K562 (cell line): ENCODE measurements around the gene LRRC1. TPM values are rescaled to one million over a fixed set of nuclear protein-coding genes. Genes with fewer than 3 reads are reported as not detected.

ENCODE experiments used
- ATAC-seq: fragments of 200-7000 bp; cut with Tn5 transposase; 3 replicates; pipeline ENCODE4 v1.9.1; 2020; ENCODE audit warnings: moderate library complexity
- BruUV-seq: library from RNA; stranded (reverse); fragments of 400-500 nt; replicated peaks from 2 replicates; lab custom pipeline; 2021; lab: Mats Ljungman, UMichigan
- CTCF ChIA-PET: fragments of 300-600 bp; formaldehyde crosslinking; extraction: SDS; loops from one replicate; lab custom pipeline; 2021; ENCODE audit warnings: low intra/inter-chr PET ratio; lab: Yijun Ruan, JAX
- POLR2A ChIA-PET: fragments of 300-600, 350-650 bp; sonication (Branson Sonifier 250); formaldehyde crosslinking; extraction: SDS; loops from one replicate; lab custom pipeline; 2021; ENCODE audit warnings: antibody characterized with exemption, inconsistent platforms; lab: Yijun Ruan, JAX
- DNase-seq, 4 experiments: peaks; one replicate each; pipeline versions ENCODE4 v3.0.0 to v3.0.0-alpha.2; 2011 to 2018; ENCODE audit warnings: low spot score in 3 of 4, mixed read lengths in 3 of 4; ENCODE audit errors: extremely low read depth in 1 of 4
- FAIRE-seq: peaks from 2 replicates; lab custom pipeline; 2011; peaks lifted over from hg19 to GRCh38; lab: Jason Lieb, UNC
- H2AFZ ChIP-seq: 2 replicates; pipeline ENCODE4 v1.6.0; 2011; ENCODE audit warnings: low read depth, low read length, control low read depth, inconsistent platforms
- H3K27ac ChIP-seq: fragments of 200-600 bp; 3 replicates; pipeline ENCODE4 v1.8.0; 2011; ENCODE audit warnings: low read depth, mild to moderate bottlenecking, control low read depth, inconsistent platforms, low read length, moderate library complexity, mixed read lengths; ENCODE audit errors: extremely low read depth
- H3K27me3 ChIP-seq, 2 experiments: fragments of 300-600 bp in 1 of 2; 2 replicates in 1 of 2; 3 replicates in 1 of 2; pipeline versions ENCODE4 v1.6.0 to v1.8.0; 2011; ENCODE audit warnings: inconsistent platforms in 2 of 2, low read length in 2 of 2, mild to moderate bottlenecking in 1 of 2, mixed read lengths in 1 of 2, moderate library complexity in 1 of 2; ENCODE audit not compliant: control insufficient read depth in 2 of 2, insufficient read depth in 2 of 2
- H3K36me3 ChIP-seq: fragments of 300-600 bp; 3 replicates; pipeline ENCODE4 v1.8.0; 2011; ENCODE audit warnings: mild to moderate bottlenecking, low read length, inconsistent platforms; ENCODE audit not compliant: control insufficient read depth, insufficient read depth
- H3K4me1 ChIP-seq, 2 experiments: fragments of 200-600 bp in 1 of 2; replicated peaks in 1 of 2; 2 replicates in 1 of 2; 3 replicates in 1 of 2; pipeline versions ENCODE4 v1.5.1 to v1.8.0; 2011; ENCODE audit warnings: inconsistent platforms in 2 of 2, low read length in 2 of 2, mild to moderate bottlenecking in 1 of 2, mixed read lengths in 1 of 2, moderate library complexity in 1 of 2; ENCODE audit not compliant: control insufficient read depth in 2 of 2, insufficient read depth in 2 of 2
- H3K4me2 ChIP-seq: 2 replicates; pipeline ENCODE4 v1.6.1; 2011; ENCODE audit warnings: low read length, control low read depth, inconsistent platforms, mixed read lengths; ENCODE audit not compliant: insufficient read depth
- H3K4me3 ChIP-seq: fragments of 200-600 bp; sonication (generic), shearing (Covaris generic); 2 replicates; pipeline ENCODE4 v1.5.1; 2016; ENCODE audit warnings: control low read depth, inconsistent platforms
- H3K79me2 ChIP-seq: fragments of 200-600 bp; 3 replicates; pipeline ENCODE4 v1.8.0; 2011; ENCODE audit warnings: low read length, inconsistent platforms; ENCODE audit not compliant: control insufficient read depth, insufficient read depth
- H3K9ac ChIP-seq, 2 experiments: 2 replicates each; pipeline versions ENCODE4 v1.6.0 to v1.6.1; 2011; ENCODE audit warnings: low read depth in 2 of 2, low read length in 2 of 2, control low read depth in 1 of 2, inconsistent platforms in 1 of 2, mild to moderate bottlenecking in 1 of 2, mixed read lengths in 1 of 2; ENCODE audit not compliant: insufficient read depth in 1 of 2
- H3K9me1 ChIP-seq: one replicate; pipeline ENCODE4 v1.6.0; 2011; ENCODE audit warnings: inconsistent platforms, mild to moderate bottlenecking, low read length, moderate library complexity; ENCODE audit not compliant: control insufficient read depth, insufficient read depth
- H3K9me3 ChIP-seq: replicated peaks from 2 replicates; pipeline ENCODE4 v1.5.1; 2011; ENCODE audit warnings: low read depth, low read length, inconsistent platforms; ENCODE audit not compliant: control insufficient read depth, insufficient read depth
- H4K20me1 ChIP-seq: replicated peaks from 2 replicates; pipeline ENCODE4 v1.6.1; 2011; ENCODE audit warnings: low read length, inconsistent platforms, mixed read lengths; ENCODE audit not compliant: control insufficient read depth, insufficient read depth
- CREBBP ChIP-seq: IDR thresholded peaks from one replicate; pipeline ENCODE4 v1.6.1; 2012; ENCODE audit warnings: low read depth, mild to moderate bottlenecking, control low read depth, inconsistent platforms, low read length
- CXXC5 ChIP-seq: fragments of 250-450 bp; sonication (Bioruptor Pico); IDR thresholded peaks from 2 replicates; pipeline ENCODE4 v1.8.0; 2022; ENCODE audit warnings: inconsistent platforms, mild to moderate bottlenecking, moderate library complexity
- ELF1 ChIP-seq: fragments of 200-800 bp; sonication (Bioruptor generic); IDR thresholded peaks from 2 replicates; pipeline ENCODE4 v1.6.1; 2016; ENCODE audit warnings: missing genetic modification characterization, missing compliant biosample characterization
- ETV1 ChIP-seq: fragments of 450-650 bp; conservative IDR thresholded peaks from 2 replicates; pipeline ENCODE4 v1.6.1; 2016; ENCODE audit warnings: missing genetic modification characterization, control low read depth, low read depth, missing compliant biosample characterization
- ILK ChIP-seq: fragments of 450-650 bp; IDR thresholded peaks from 2 replicates; pipeline ENCODE4 v1.6.1; 2016; ENCODE audit warnings: missing genetic modification characterization, low read depth, mild to moderate bottlenecking, missing compliant biosample characterization, moderate library complexity, borderline replicate concordance
- KLF1 ChIP-seq: fragments of 450-650 bp; IDR thresholded peaks from 2 replicates; pipeline ENCODE4 v1.6.1; 2016; ENCODE audit warnings: missing genetic modification characterization, missing compliant biosample characterization
- NELFE ChIP-seq: IDR thresholded peaks from 2 replicates; pipeline ENCODE4 v1.6.1; 2011; ENCODE audit warnings: mild to moderate bottlenecking; ENCODE audit not compliant: insufficient read depth, insufficient read length
- PREB ChIP-seq: sonication (generic); formaldehyde crosslinking; IDR thresholded peaks from 2 replicates; pipeline ENCODE4 v1.8.1; 2023; ENCODE audit warnings: mild to moderate bottlenecking, missing genetic modification reagents
- RAD21 ChIP-seq, 2 experiments: fragments of 250-450 bp in 1 of 2; fragments of 450-650 bp in 1 of 2; sonication (Bioruptor Pico) in 1 of 2; formaldehyde crosslinking in 1 of 2; IDR thresholded peaks in 1 of 2; conservative IDR thresholded peaks in 1 of 2; 2 replicates each; pipeline versions ENCODE4 v1.4.0 to v1.8.0; 2020 to 2022; ENCODE audit warnings: mild to moderate bottlenecking in 2 of 2, moderate library complexity in 1 of 2
- SMARCC2 ChIP-seq: fragments of 450-650 bp; IDR thresholded peaks from 2 replicates; pipeline ENCODE4 v1.6.1; 2017; ENCODE audit warnings: antibody characterized with exemption, moderate library complexity, mild to moderate bottlenecking, low read depth
- ZC3H4 ChIP-seq: sonication (generic); formaldehyde crosslinking; IDR thresholded peaks from 2 replicates; pipeline ENCODE4 v1.9.0; 2021; ENCODE audit warnings: missing genetic modification reagents, borderline replicate concordance
- WGBS: fragments of 100-300 bp; shearing (Covaris generic); methylation state at CpG from one replicate; pipeline ENCODE4 v1.1.6; 2016; ENCODE audit warnings: low coverage, mixed read lengths; ENCODE audit not compliant: insufficient coverage; ENCODE audit errors: missing lambda C conversion rate; 5-methylcytosine and 5-hydroxymethylcytosine counted together
- in situ Hi-C: fragments of 300-500 bp; cut with MboI; formaldehyde crosslinking; loops from 4 replicates; pipeline ENCODE4 v1.15.0; 2018; ENCODE audit warnings: inconsistent platforms, mixed read lengths
- intact Hi-C: fragments of 100-400 bp; cut with micrococcal nuclease; formaldehyde crosslinking; loops from 2 replicates; pipeline ENCODE4 v1.14.2; 2022
- polyA plus RNA-seq, 8 experiments: library from polyadenylated mRNA; depleted of rRNA in 4 of 8; stranded (reverse) in 5 of 8; unstranded in 3 of 8; fragments of >200 nt; fragmentation: Nextera tagmentation in 2 of 8; fragmentation: Illumina TruSeq in 1 of 8; extraction: Ambion mirVana in 2 of 8; extraction: Trizol in 1 of 8; gene quantifications; 2 replicates each; pipeline versions ENCODE4 v1.2.1 to v1.2.3, GENCODE V29; 2011 to 2014; ENCODE audit warnings: inconsistent platforms in 1 of 8, missing spikeins in 1 of 8
- total RNA-seq, 7 experiments: library from RNA; depleted of rRNA in 6 of 7; stranded (reverse); fragments of >200 nt in 6 of 7; fragmentation: Illumina TruSeq in 2 of 7; extraction: Trizol in 2 of 7; gene quantifications; 2 replicates each; pipeline versions ENCODE4 v1.2.1 to v1.2.3, GENCODE V29; 2011 to 2021; ENCODE audit warnings: low replicate concordance in 1 of 7

Gene LRRC1
- total and polyA plus RNA-seq, 9 of the 15 experiments (the other 6 are each of a cell fraction or from before 2014, with no cell fraction given): not detected

DNA sequence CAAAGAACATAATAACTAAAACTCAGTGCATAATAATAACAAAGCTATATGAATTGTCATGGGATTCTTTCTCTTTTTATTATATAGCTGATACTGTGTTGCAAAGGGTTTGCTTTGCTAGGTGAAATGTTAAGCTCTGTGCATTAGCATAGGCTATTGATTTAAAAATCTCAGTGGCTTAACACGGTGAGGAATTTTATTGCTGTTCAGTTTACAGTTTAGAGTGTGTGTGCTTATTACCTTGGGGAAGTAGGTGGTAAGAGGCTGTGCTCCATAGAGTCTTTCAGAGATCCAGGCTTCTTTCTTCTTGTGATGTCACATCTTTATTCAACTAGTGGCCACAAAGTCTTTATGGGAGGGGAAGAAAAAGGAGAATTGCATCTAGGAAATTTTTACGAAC is 55.7 kb downstream of the LRRC1 start:
- TF ChIP-seq SMARCC2 (no peak), NELFE (no peak), KLF1 (tag) (no peak), ELF1 (no peak), PREB (CRISPR knock-in tag) (no peak)
- H3K9me3 ChIP-seq: no peaks in the 10 kb centered on the region
- H3K27ac ChIP-seq: no peak overlapping the region
- H3K27me3 ChIP-seq: peaks cover 0 to 3% of the 10 kb centered on the region in 2 experiments; a peak in 1 of 5 replicates
- ATAC-seq: no peak
- no peaks in the 10 kb centered on the region for H3K36me3 ChIP-seq
- H2AFZ ChIP-seq: no peak overlapping the region
- in situ Hi-C loops (no loop called here), intact Hi-C loops (no loop called here)
- H3K4me3 ChIP-seq: no peak overlapping the region
- no peak overlapping the region for H3K4me2 ChIP-seq
- WGBS: 0% methylated on average over 2 of the region's 2 CpGs
- BruUV-seq: no TSS peak
- no peaks in the 10 kb centered on the region for H4K20me1 ChIP-seq
- H3K9me1 ChIP-seq: no peaks in the 10 kb centered on the region
- no peaks in the 10 kb centered on the region for H3K79me2 ChIP-seq
- POLR2A ChIA-PET: no interaction called here
- CTCF ChIA-PET: no interaction called here
- no peaks in the 10 kb centered on the region for H3K4me1 ChIP-seq
- FAIRE-seq: no peak
- no peak overlapping the region for H3K9ac ChIP-seq
- DNase-seq: no peak

GRCh38 chr6:53851561-53851960 is 56.8 kb downstream of the LRRC1 start:
- POLR2A ChIA-PET: no interaction called here
- Histone ChIP-seq H3K9ac (no peak overlapping the region), H3K9me1 (no peaks in the 10 kb centered on the region)
- in situ Hi-C loops: no loop called here
- TF ChIP-seq ZC3H4 (CRISPR knock-in tag) (no peak), ILK (tag) (no peak), CREBBP (no peak), RAD21 (CRISPR knock-in tag; conservative IDR thresholded peaks at IDR 0.05 in 1 of 2, IDR thresholded peaks at IDR 0.05 in 1 of 2) (no peak), CXXC5 (no peak), ETV1 (no peak)
- TF ChIP-seq, all 486 proteins: peak for 0
- H3K4me3 ChIP-seq: no peak overlapping the region
- no peak overlapping the region for H3K4me2 ChIP-seq
- ATAC-seq (no peak), FAIRE-seq (no peak), DNase-seq (no peak)
- WGBS: 0% methylated on average over 2 of the region's 2 CpGs
- intact Hi-C loops: no loop called here
- H4K20me1 ChIP-seq: no peaks in the 10 kb centered on the region
- no peaks in the 10 kb centered on the region for H3K79me2 ChIP-seq
- no peaks in the 10 kb centered on the region for H3K4me1 ChIP-seq
- CTCF ChIA-PET: no interaction called here
- H2AFZ ChIP-seq: no peak overlapping the region
- no TSS peak for BruUV-seq
- no peaks in the 10 kb centered on the region for H3K9me3 ChIP-seq
- H3K36me3 ChIP-seq: no peaks in the 10 kb centered on the region
- no peaks in the 10 kb centered on the region for H3K27me3 ChIP-seq
- H3K27ac ChIP-seq: no peak overlapping the region
